ENCODE results near the gene MGAT4A.

The MGAT4A gene

GRCh38 chr2:98650998-98651397, 79.9 kb downstream of the MGAT4A start:
- no peak for DNase-seq

DNA sequence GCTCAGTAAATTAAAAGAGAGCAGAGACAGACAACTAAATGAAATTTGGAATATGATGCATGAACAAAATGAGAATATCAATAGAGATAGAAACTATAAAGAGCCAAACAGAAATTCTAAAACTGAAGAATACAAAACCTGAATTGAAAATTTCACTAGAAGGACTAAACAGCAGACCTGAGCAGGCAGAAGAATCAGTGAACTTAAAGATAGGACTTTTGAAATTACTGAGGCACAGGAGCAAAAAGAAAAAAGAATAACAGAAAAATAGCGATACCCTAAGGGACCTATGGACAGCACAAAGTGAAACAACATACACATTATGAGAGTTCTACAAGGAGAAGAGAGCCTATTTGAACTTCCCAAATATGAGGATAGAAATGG, 80.9 kb downstream of the MGAT4A start:
- DNase-seq: no peak

- DNase-seq: peak; percentile 85
Observed at GRCh38 chr2:98649135-98649991, 81.6 kb downstream of the MGAT4A start.

GRCh38 chr2:98648451-98648850, 82.5 kb downstream of the MGAT4A start:
- DNase-seq: no peak

DNA sequence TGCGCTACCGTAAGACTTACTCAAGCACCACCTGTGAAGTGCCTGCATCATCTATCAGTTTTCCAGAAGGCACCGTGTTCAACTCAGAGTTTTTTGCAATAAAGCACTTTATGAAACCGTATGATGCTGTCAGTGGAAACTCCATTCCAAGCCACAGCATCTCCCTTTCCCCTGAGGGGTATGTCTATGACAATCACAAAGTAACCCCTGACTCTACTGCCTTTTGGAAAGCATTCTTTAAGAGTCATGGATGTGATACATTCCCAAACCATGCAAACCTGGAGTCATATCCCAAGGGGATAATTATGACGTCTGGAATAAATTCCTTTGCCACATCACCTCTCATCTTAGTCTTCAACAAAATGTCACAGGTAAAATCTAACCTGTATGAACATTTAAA, 83.3 kb downstream of the MGAT4A start:
- DNase-seq: no peak

GRCh38 chr2:98643496-98644100, 87.3 kb downstream of the MGAT4A start:
- no peak for DNase-seq

DNA sequence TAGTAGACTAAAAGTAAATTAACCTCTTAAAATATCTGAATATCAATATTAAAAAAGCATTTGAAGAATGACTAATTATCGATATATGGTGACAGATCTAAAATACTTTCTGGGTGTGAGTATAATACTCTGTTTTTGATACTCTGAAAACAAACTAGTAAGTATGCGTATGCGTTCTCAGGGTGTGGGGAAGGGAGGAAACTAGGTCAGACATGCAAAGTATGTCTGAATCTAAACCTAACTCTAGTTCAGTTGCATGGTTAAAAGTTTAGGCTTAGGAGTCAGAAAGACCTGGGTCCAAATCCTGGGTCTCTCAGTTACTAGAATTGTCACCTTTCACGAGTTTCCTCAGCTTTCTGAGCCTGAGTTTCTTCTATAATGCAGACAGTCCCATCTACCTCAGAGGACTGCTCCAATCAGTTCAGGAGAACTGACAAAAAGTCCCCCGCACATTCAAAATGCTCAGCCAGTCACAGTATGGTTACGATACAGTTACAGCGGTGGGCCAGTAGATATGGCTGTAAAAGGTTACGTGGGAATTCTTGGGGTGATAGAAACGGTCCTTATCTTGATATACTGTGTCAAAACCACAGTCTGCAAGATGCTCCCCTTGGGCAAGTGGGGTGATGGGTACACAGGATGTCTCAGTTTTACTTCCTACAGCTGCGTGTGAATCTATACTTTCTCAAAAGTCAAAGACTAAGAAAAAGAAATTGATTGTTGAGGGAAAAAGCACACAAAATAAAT, 93.4 kb downstream of the MGAT4A start:
- peak; percentile 44 for DNase-seq

DNA sequence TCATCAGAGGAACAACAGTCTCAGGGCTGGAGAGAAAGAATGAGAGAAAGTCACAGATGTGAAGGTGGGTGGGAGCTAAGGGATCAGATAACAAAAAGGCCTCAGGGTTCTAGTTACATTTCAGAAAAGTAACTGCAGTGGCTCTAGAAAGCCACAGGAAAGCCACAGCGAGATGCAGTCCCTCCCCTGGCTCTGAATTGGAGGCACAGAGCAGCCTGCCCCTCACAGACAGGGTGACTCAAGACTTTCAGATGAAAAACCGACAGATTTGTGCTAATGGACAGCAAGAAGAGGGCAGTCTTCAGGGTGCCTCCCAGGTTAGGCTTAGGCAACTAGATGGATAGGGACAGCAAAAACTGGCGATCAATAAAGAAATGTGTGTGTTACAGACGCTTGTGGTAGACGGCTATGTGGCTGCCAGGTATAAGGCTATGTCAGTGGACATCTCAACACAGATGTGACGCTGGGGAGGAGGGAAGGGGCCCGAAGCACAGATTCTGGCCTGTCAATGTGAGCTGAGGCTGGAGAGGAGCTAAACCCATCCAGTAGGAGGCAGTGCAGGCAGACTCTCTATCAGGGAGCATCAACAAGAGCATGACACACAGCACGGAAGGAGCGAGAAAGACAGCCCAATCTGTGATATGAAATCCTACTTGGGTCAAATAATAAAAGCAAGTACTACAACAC, 96.4 kb downstream of the MGAT4A start:
- peak; percentile 31 for DNase-seq

DNA sequence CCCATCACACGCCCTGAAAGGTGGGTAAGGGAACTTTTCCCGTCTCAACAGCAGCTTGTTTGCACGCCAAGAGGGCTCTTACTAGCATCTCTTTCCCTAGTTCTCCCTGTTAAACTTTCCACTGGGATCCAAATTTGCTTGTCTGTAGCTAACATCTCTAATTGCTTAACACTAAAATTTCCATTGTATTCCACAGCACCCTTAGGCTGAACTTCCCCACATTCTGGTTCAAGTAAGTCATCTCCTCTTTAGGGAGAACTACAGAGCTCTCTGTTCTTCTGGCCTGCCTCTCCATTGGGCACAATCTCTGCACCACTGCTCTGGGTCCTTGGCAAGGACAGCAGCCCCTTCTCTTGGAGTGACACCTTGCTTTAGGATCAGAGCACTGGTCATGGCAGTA, 98.6 kb downstream of the MGAT4A start:
- no peak for DNase-seq

GRCh38 chr2:98623657-98624056, 107.3 kb downstream of the MGAT4A start:
- DNase-seq: no peak

GRCh38 chr2:98617149-98617548, 113.8 kb downstream of the MGAT4A start:
- no peak for DNase-seq

DNA sequence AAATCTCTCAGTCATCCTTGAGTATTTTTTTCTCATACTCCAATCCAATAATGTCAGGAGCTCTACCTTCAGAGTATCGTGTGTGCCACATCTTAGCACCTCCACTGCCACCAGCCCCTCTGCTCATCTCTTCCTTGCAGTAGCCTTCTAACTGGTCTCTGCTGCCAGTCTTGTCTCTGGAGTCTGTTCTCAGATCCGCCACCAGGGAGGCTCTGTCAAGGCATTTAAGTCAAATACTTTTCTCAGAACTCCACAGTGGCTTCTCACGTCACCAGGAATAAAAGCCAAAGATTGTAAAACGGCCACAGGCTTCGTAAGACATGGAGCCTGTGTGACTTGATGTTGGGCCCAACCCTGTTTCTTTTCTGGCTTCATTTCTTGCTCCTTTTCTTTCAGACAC, 115.5 kb downstream of the MGAT4A start:
- no peak for DNase-seq

- DNase-seq: no peak
Observed at GRCh38 chr2:98614024-98614739, 116.8 kb downstream of the MGAT4A start.

DNA sequence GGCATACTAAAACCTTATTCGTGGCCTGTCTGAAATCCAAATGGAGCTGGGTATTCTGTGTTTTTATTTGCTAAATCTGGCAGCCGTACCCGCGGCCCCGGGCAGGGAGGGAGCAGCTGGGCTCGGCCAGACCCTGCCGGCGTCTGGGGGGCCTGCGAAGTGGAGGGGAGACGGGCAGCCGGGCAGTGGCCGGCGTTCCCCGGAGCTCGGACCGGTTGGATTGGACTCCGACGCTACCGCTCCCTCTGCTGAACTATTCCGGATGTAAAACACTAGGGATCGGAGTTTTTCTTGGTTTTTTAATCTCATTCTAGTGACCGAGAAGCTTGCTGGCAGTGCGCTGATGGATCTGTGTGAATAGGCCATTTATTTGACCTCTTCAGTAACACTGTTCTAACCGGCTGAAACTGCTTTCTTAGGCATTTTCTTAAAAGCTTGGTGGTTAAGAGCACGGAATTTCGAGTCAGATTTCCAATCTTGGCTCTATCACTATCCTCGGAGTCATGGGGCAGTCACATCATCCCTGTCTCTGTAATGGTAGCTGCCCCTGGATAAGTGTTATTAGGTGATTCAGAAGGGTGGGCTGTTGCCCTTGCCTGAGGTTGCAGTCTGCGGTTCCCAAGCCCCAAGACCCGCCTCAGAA, 121.8 kb downstream of the MGAT4A start:
- no peak for DNase-seq

GRCh38 chr2:98608116-98608961, 122.6 kb downstream of the MGAT4A start, which contains the start of the genes COA5 and UNC50:
Gene COA5 (minus strand): TSS chr2:98608512. CDS start chr2:98608405, 107 bp downstream.
Gene UNC50 (plus strand): TSS chr2:98608589. CDS start chr2:98609760, 1,171 bp downstream.
- peak; percentile 86 for DNase-seq

DNA sequence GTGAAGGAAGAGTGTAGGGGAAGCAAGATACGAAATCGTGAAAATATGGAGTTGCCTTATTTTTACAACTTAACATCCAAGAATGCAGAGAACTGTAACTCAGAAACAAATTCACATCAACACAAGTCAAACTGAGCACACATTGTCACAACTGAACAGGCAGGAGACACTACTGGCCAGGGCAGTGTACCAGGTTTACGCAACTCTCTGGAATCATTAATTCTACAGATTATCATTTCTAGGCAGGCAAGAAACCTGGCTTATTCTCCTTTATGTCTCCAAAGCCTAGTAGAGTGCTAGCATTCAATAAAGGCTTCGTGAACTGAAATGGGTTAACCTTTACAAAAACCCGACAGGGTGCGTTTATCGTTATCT, 123.2 kb downstream of the MGAT4A start:
- DNase-seq: no peak

- no peak for DNase-seq
Observed at GRCh38 chr2:98607104-98607503, 123.8 kb downstream of the MGAT4A start.

GRCh38 chr2:98606431-98606830, 124.5 kb downstream of the MGAT4A start:
- no peak for DNase-seq

- DNase-seq: no peak
Observed at GRCh38 chr2:98605076-98605475, 125.9 kb downstream of the MGAT4A start.

GRCh38 chr2:98604547-98604946, 126.4 kb downstream of the MGAT4A start:
- DNase-seq: no peak

All from activated gamma-delta T cell treated with Interleukin-2 at 50 U/mL for 16 hours (primary cell).